ENCODE data around the gene MCF2L.

DNA sequence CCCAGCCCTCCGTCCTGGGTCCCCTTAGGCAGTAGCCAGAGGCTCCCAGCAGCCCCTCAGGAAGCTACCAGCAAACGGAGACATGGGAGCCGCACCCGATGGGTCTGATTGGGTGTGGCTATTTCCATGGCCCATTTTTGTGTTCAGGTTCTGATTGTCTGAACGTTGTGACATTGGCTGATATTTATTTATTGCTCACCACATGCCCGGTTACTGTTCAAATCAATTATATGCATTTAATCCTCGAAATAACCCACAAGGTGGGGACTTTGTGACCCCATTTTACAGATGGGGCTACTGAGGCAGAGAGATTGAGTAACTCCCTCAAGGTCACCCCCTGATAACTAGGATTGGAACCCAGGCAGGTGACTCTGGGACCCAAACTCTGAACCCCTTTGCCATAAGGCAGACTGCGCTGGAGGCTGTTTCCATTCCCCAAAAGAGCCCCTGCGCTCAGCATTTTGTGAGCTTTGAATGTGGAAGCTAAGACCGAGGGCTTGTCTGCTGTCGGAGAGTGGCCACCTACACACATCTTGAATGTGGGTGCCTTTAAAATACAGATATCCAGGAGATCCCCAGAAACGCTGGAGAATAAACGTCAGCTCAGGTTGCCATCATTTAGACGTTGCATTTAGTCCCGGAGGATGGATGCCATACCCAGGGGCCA lies 13.6 kb upstream of the MCF2L start:
- TF ChIP-seq CTCF (IDR thresholded peaks at IDR 0.05; ENCODE audit: poor library complexity, severe bottlenecking): no peak
- no peak for TF ChIP-seq EZH2 (IDR thresholded peaks at IDR 0.05; ENCODE audit: borderline replicate concordance, insufficient read depth, low read length, poor library complexity, severe bottlenecking)
- no peak for TF ChIP-seq REST (IDR thresholded peaks at IDR 0.05; ENCODE audit: borderline replicate concordance)

Measured in neural cell (in vitro differentiated cells).